Measurements from ENCODE around the gene SCART1. TPM values are rescaled to one million over a fixed set of nuclear protein-coding genes. Genes with fewer than 3 reads are reported as not detected.
"Not testable (repeated sequence)": the region's sequence is repeated elsewhere in the genome, so short reads cannot be mapped to it uniquely, and the experiment has no call there.

Gene SCART1
- total and polyA plus RNA-seq, 3 donors from 2014 or later, result 1.6 to 13.1 (median 11.6) TPM

DNA sequence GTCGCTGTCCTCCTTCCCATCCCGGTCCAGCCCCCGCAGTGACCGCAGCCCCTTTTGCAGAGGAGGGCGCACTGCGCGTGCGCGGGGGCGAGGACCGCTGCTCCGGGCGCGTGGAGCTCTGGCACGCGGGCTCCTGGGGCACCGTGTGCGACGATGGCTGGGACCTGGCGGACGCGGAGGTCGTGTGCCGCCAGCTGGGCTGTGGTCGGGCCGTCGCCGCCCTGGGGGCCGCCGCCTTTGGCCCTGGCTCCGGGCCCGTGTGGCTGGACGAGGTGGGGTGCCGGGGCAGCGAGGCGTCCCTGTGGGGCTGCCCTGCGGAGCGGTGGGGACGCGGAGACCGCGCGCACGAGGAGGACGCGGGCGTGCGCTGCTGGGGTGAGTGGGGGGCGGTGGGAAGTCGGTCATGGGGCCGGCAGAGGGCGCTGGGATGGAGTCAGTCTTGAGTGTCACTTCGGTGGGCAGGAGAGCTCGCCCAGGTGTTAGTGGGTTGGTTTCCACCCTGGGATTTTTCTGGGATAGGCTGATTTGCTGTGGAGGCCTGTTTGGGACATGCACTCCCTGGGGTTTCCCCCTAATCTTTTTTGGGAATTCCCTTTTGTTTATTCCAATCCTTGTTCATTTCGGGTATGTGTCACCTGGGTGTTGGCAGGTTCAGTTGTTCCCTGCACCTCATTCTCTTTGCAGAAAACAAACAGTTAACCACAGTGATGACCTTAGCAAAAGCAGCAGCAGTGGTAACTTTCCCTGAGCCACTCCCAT lies 11.6 kb downstream of the SCART1 start:
- intact Hi-C loops (cut with DNase I; ENCODE audit: low total_unique reads), result no loop called here
- no peak for DNase-seq
- Histone ChIP-seq H3K27me3 (no peaks in the 10 kb centered on the region), H3K4me1 (no peaks in the 10 kb centered on the region), H3K27ac (no peak overlapping the region), H3K4me3 (no peak overlapping the region), H3K36me3 (ENCODE audit: low read depth, missing control alignments) (no peaks in the 10 kb centered on the region), H3K9me3 (no peaks in the 10 kb centered on the region)
- TF ChIP-seq CTCF (IDR thresholded peaks at IDR 0.05), result no peak
- TF ChIP-seq POLR2A (IDR thresholded peaks at IDR 0.05), result no peak
- WGBS, 2 donors, result 37 to 48% methylated on average over 4 to 53 of the region's 55 CpGs

GRCh38 chr10:133465950-133466474 lies 12.3 kb downstream of the SCART1 start:
- Histone ChIP-seq H3K27ac (no peak overlapping the region), H3K4me1 (no peaks in the 10 kb centered on the region), H3K36me3 (ENCODE audit: low read depth, missing control alignments) (no peaks in the 10 kb centered on the region), H3K9me3 (no peaks in the 10 kb centered on the region), H3K4me3 (no peak overlapping the region), H3K27me3 (no peaks in the 10 kb centered on the region)
- TF ChIP-seq CTCF (IDR thresholded peaks at IDR 0.05), result no peak
- TF ChIP-seq POLR2A (IDR thresholded peaks at IDR 0.05), result no peak
- 91 to 94% methylated on average over 5 to 7 of the region's 7 CpGs for WGBS, 2 donors
- intact Hi-C loops (cut with DNase I; ENCODE audit: low total_unique reads), result no loop called here
- DNase-seq, result no peak

- Histone ChIP-seq H3K4me3 (no peak overlapping the region), H3K27ac (no peak overlapping the region), H3K27me3 (no peaks in the 10 kb centered on the region), H3K9me3 (no peaks in the 10 kb centered on the region), H3K36me3 (ENCODE audit: low read depth, missing control alignments) (no peaks in the 10 kb centered on the region), H3K4me1 (no peaks in the 10 kb centered on the region)
- 97 to 98% methylated on average over 6 to 7 of the region's 7 CpGs for WGBS, 2 donors
- DNase-seq, result no peak
- TF ChIP-seq POLR2A (IDR thresholded peaks at IDR 0.05) (no peak), CTCF (IDR thresholded peaks at IDR 0.05) (no peak)
- intact Hi-C loops (cut with DNase I; ENCODE audit: low total_unique reads), result no loop called here
Observed at GRCh38 chr10:133466683-133467275, 13.0 kb downstream of the SCART1 start.

DNA sequence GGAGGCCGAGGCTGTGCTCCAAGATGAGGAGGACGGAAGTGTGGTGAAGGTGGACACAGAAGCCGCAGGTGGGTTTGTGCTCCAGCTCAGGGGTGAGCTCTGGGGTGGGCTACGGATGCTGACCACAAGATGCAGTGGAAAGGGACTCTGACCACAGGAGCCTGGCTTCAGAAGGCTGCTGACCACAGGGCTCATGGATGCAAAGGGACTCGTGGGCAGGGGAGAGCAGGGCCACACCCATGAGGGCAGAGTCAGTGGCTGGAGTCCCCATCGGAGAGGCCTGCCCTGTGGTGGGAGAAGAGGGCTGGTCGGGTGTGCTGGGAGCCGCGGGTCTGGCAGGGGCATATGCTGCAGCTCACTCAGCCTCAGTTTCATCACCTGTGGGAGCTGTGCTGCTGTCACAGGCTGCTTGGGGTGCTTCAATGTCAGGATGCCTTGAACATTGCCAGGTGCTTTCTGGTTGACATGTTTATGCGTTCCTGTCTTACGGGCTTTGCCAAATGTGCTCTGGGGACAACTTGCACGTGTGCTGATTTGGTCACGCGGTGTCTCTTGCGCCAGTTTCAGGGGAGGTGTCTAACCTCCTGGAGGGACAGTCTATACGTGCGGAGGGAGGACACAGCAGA lies 13.7 kb downstream of the SCART1 start:
- intact Hi-C loops (cut with DNase I; ENCODE audit: low total_unique reads), result no loop called here
- Histone ChIP-seq H3K9me3 (no peaks in the 10 kb centered on the region), H3K27me3 (no peaks in the 10 kb centered on the region), H3K36me3 (ENCODE audit: low read depth, missing control alignments) (no peaks in the 10 kb centered on the region), H3K27ac (no peak overlapping the region), H3K4me1 (no peaks in the 10 kb centered on the region), H3K4me3 (no peak overlapping the region)
- 91 to 93% methylated on average over 17 of the region's 17 CpGs for WGBS, 2 donors
- TF ChIP-seq CTCF (IDR thresholded peaks at IDR 0.05) (no peak), POLR2A (IDR thresholded peaks at IDR 0.05) (no peak)
- no peak for DNase-seq

DNA sequence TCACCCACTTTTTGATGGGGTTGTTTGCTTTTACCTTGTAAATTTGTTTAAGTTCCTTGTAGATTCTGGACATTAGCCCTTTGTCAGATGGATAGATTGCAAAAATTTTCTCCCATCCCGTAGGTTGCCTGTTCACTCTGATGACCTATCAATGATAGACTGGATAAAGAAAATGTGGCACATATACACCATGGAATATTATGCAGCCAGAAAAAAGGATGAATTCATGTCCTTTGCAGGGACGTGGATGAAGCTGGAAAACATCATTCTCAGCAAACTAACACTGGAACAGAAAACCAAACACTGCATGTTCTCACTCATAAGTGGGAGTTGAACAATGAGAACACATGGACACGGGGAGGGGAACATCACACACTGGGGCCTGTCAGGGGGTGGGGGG lies 15.5 kb downstream of the SCART1 start:
- WGBS, 2 donors, result 86 to 91% methylated on average over 3 of the region's 3 CpGs

More for the DNA sequence above, 15.5 kb downstream of the SCART1 start:
- H3K36me3 ChIP-seq (ENCODE audit: low read depth, missing control alignments); H3K9me3 ChIP-seq; intact Hi-C loops (cut with DNase I; ENCODE audit: low total_unique reads); H3K27me3 ChIP-seq; DNase-seq; H3K4me3 ChIP-seq; H3K4me1 ChIP-seq; H3K27ac ChIP-seq: not testable (repeated sequence)
